K562 (cell line): ENCODE measurements around the gene PRKCQ. TPM values are rescaled to one million over a fixed set of nuclear protein-coding genes. Genes with fewer than 3 reads are reported as not detected.

Source experiments
- ATAC-seq: fragments of 200-7000 bp; cut with Tn5 transposase; 3 replicates; pipeline ENCODE4 v1.9.1; 2020; ENCODE audit warnings: moderate library complexity
- BruUV-seq: library from RNA; stranded (reverse); fragments of 400-500 nt; replicated peaks from 2 replicates; lab custom pipeline; 2021; lab: Mats Ljungman, UMichigan
- CTCF ChIA-PET: fragments of 300-600 bp; formaldehyde crosslinking; extraction: SDS; loops from one replicate; lab custom pipeline; 2021; ENCODE audit warnings: low intra/inter-chr PET ratio; lab: Yijun Ruan, JAX
- POLR2A ChIA-PET: fragments of 300-600, 350-650 bp; sonication (Branson Sonifier 250); formaldehyde crosslinking; extraction: SDS; loops from one replicate; lab custom pipeline; 2021; ENCODE audit warnings: antibody characterized with exemption, inconsistent platforms; lab: Yijun Ruan, JAX
- DNase-seq, 4 experiments: peaks; one replicate each; pipeline versions ENCODE4 v3.0.0 to v3.0.0-alpha.2; 2011 to 2018; ENCODE audit warnings: low spot score in 3 of 4, mixed read lengths in 3 of 4; ENCODE audit errors: extremely low read depth in 1 of 4
- FAIRE-seq: peaks from 2 replicates; lab custom pipeline; 2011; peaks lifted over from hg19 to GRCh38; lab: Jason Lieb, UNC
- H2AFZ ChIP-seq: 2 replicates; pipeline ENCODE4 v1.6.0; 2011; ENCODE audit warnings: low read depth, low read length, control low read depth, inconsistent platforms
- H3K27ac ChIP-seq: fragments of 200-600 bp; 3 replicates; pipeline ENCODE4 v1.8.0; 2011; ENCODE audit warnings: low read depth, mild to moderate bottlenecking, control low read depth, inconsistent platforms, low read length, moderate library complexity, mixed read lengths; ENCODE audit errors: extremely low read depth
- H3K27me3 ChIP-seq, 2 experiments: fragments of 300-600 bp in 1 of 2; 2 replicates in 1 of 2; 3 replicates in 1 of 2; pipeline versions ENCODE4 v1.6.0 to v1.8.0; 2011; ENCODE audit warnings: inconsistent platforms in 2 of 2, low read length in 2 of 2, mild to moderate bottlenecking in 1 of 2, mixed read lengths in 1 of 2, moderate library complexity in 1 of 2; ENCODE audit not compliant: control insufficient read depth in 2 of 2, insufficient read depth in 2 of 2
- H3K36me3 ChIP-seq: fragments of 300-600 bp; 3 replicates; pipeline ENCODE4 v1.8.0; 2011; ENCODE audit warnings: mild to moderate bottlenecking, low read length, inconsistent platforms; ENCODE audit not compliant: control insufficient read depth, insufficient read depth
- H3K4me1 ChIP-seq, 2 experiments: fragments of 200-600 bp in 1 of 2; replicated peaks in 1 of 2; 2 replicates in 1 of 2; 3 replicates in 1 of 2; pipeline versions ENCODE4 v1.5.1 to v1.8.0; 2011; ENCODE audit warnings: inconsistent platforms in 2 of 2, low read length in 2 of 2, mild to moderate bottlenecking in 1 of 2, mixed read lengths in 1 of 2, moderate library complexity in 1 of 2; ENCODE audit not compliant: control insufficient read depth in 2 of 2, insufficient read depth in 2 of 2
- H3K4me2 ChIP-seq: 2 replicates; pipeline ENCODE4 v1.6.1; 2011; ENCODE audit warnings: low read length, control low read depth, inconsistent platforms, mixed read lengths; ENCODE audit not compliant: insufficient read depth
- H3K4me3 ChIP-seq: fragments of 200-600 bp; sonication (generic), shearing (Covaris generic); 2 replicates; pipeline ENCODE4 v1.5.1; 2016; ENCODE audit warnings: control low read depth, inconsistent platforms
- H3K79me2 ChIP-seq: fragments of 200-600 bp; 3 replicates; pipeline ENCODE4 v1.8.0; 2011; ENCODE audit warnings: low read length, inconsistent platforms; ENCODE audit not compliant: control insufficient read depth, insufficient read depth
- H3K9ac ChIP-seq, 2 experiments: 2 replicates each; pipeline versions ENCODE4 v1.6.0 to v1.6.1; 2011; ENCODE audit warnings: low read depth in 2 of 2, low read length in 2 of 2, control low read depth in 1 of 2, inconsistent platforms in 1 of 2, mild to moderate bottlenecking in 1 of 2, mixed read lengths in 1 of 2; ENCODE audit not compliant: insufficient read depth in 1 of 2
- H3K9me1 ChIP-seq: one replicate; pipeline ENCODE4 v1.6.0; 2011; ENCODE audit warnings: inconsistent platforms, mild to moderate bottlenecking, low read length, moderate library complexity; ENCODE audit not compliant: control insufficient read depth, insufficient read depth
- H3K9me3 ChIP-seq: replicated peaks from 2 replicates; pipeline ENCODE4 v1.5.1; 2011; ENCODE audit warnings: low read depth, low read length, inconsistent platforms; ENCODE audit not compliant: control insufficient read depth, insufficient read depth
- H4K20me1 ChIP-seq: replicated peaks from 2 replicates; pipeline ENCODE4 v1.6.1; 2011; ENCODE audit warnings: low read length, inconsistent platforms, mixed read lengths; ENCODE audit not compliant: control insufficient read depth, insufficient read depth
- ARHGAP35 ChIP-seq: fragments of 450-650 bp; IDR thresholded peaks from 2 replicates; pipeline ENCODE4 v1.6.1; 2018; ENCODE audit not compliant: partially characterized antibody
- ARID2 ChIP-seq: fragments of 450-650 bp; IDR thresholded peaks from 2 replicates; pipeline ENCODE4 v1.6.1; 2017; ENCODE audit warnings: antibody characterized with exemption, mild to moderate bottlenecking
- CTBP1 ChIP-seq: fragments of 450-650 bp; IDR thresholded peaks from 2 replicates; pipeline ENCODE4 v1.6.1; 2016; ENCODE audit warnings: borderline replicate concordance
- DDX20 ChIP-seq: fragments of 450-650 bp; IDR thresholded peaks from 2 replicates; pipeline ENCODE4 v1.6.1; 2016; ENCODE audit warnings: missing genetic modification characterization, low read depth, mild to moderate bottlenecking, missing compliant biosample characterization, moderate library complexity
- ELF2 ChIP-seq: fragments of 250-450 bp; sonication (Bioruptor Pico); IDR thresholded peaks from 2 replicates; pipeline ENCODE4 v1.5.0; 2021; ENCODE audit warnings: mild to moderate bottlenecking
- EZH2 ChIP-seq: IDR thresholded peaks from 2 replicates; pipeline ENCODE4 v1.6.1; 2012; ENCODE audit warnings: low read depth, mild to moderate bottlenecking, inconsistent platforms, low read length, borderline replicate concordance
- GABPB1 ChIP-seq: sonication (generic); formaldehyde crosslinking; IDR thresholded peaks from 2 replicates; pipeline ENCODE4 v1.8.0; 2022; ENCODE audit warnings: mild to moderate bottlenecking, missing genetic modification reagents
- GATAD2A ChIP-seq: fragments of 450-650 bp; IDR thresholded peaks from 2 replicates; pipeline ENCODE4 v1.6.1; 2017
- NRF1 ChIP-seq, 2 experiments: fragments of 450-650 bp; IDR thresholded peaks in 1 of 2; conservative IDR thresholded peaks in 1 of 2; 2 replicates each; pipeline ENCODE4 v1.6.1; 2014; ENCODE audit warnings: mild to moderate bottlenecking in 2 of 2
- PCBP1 ChIP-seq: fragments of 200-400 bp; formaldehyde crosslinking; IDR thresholded peaks from 2 replicates; pipeline ENCODE4 v1.6.1; 2018; ENCODE audit warnings: mild to moderate bottlenecking, low read depth, low read length; ENCODE audit not compliant: poor library complexity, severe bottlenecking
- PHB2 ChIP-seq: fragments of 450-650 bp; IDR thresholded peaks from 2 replicates; pipeline ENCODE4 v1.6.1; 2017; ENCODE audit warnings: low read depth
- PRPF4 ChIP-seq: fragments of 200-400 bp; formaldehyde crosslinking; IDR thresholded peaks from one replicate; pipeline ENCODE4 v1.6.1; 2017; ENCODE audit warnings: low read length, low read depth, mild to moderate bottlenecking; ENCODE audit not compliant: insufficient read depth, poor library complexity, severe bottlenecking
- RB1 ChIP-seq: fragments of 450-650 bp; IDR thresholded peaks from 2 replicates; pipeline ENCODE4 v1.6.1; 2017; ENCODE audit warnings: low read depth, mild to moderate bottlenecking
- SNRNP70 ChIP-seq: fragments of 200-400 bp; formaldehyde crosslinking; optimal IDR thresholded peaks from 2 replicates; pipeline ENCODE3; 2017; ENCODE audit warnings: low read depth, low read length
- WGBS: fragments of 100-300 bp; shearing (Covaris generic); methylation state at CpG from one replicate; pipeline ENCODE4 v1.1.6; 2016; ENCODE audit warnings: low coverage, mixed read lengths; ENCODE audit not compliant: insufficient coverage; ENCODE audit errors: missing lambda C conversion rate; 5-methylcytosine and 5-hydroxymethylcytosine counted together
- in situ Hi-C: fragments of 300-500 bp; cut with MboI; formaldehyde crosslinking; loops from 4 replicates; pipeline ENCODE4 v1.15.0; 2018; ENCODE audit warnings: inconsistent platforms, mixed read lengths
- intact Hi-C: fragments of 100-400 bp; cut with micrococcal nuclease; formaldehyde crosslinking; loops from 2 replicates; pipeline ENCODE4 v1.14.2; 2022
- polyA plus RNA-seq, 8 experiments: library from polyadenylated mRNA; depleted of rRNA in 4 of 8; stranded (reverse) in 5 of 8; unstranded in 3 of 8; fragments of >200 nt; fragmentation: Nextera tagmentation in 2 of 8; fragmentation: Illumina TruSeq in 1 of 8; extraction: Ambion mirVana in 2 of 8; extraction: Trizol in 1 of 8; gene quantifications; 2 replicates each; pipeline versions ENCODE4 v1.2.1 to v1.2.3, GENCODE V29; 2011 to 2014; ENCODE audit warnings: inconsistent platforms in 1 of 8, missing spikeins in 1 of 8
- total RNA-seq, 7 experiments: library from RNA; depleted of rRNA in 6 of 7; stranded (reverse); fragments of >200 nt in 6 of 7; fragmentation: Illumina TruSeq in 2 of 7; extraction: Trizol in 2 of 7; gene quantifications; 2 replicates each; pipeline versions ENCODE4 v1.2.1 to v1.2.3, GENCODE V29; 2011 to 2021; ENCODE audit warnings: low replicate concordance in 1 of 7
- TF ChIP-seq, protein P1 (sequence below): fragments of 450-650 bp; formaldehyde crosslinking; IDR thresholded peaks from 2 replicates; pipeline ENCODE4 v1.4.0; 2022; ENCODE audit warnings: missing genetic modification characterization
- TF ChIP-seq, protein P2 (sequence below): fragments of 250-450 bp; sonication (Bioruptor Pico); IDR thresholded peaks from 2 replicates; pipeline ENCODE4 v1.5.0; 2022; ENCODE audit warnings: mild to moderate bottlenecking
- TF ChIP-seq, protein P3 (sequence below), 2 experiments: fragments of 450-650 bp in 1 of 2; sonication (generic) in 1 of 2; formaldehyde crosslinking in 1 of 2; IDR thresholded peaks in 1 of 2; conservative IDR thresholded peaks in 1 of 2; 2 replicates each; pipeline versions ENCODE4 v1.6.1 to v1.8.1; 2016 to 2023; ENCODE audit warnings: mild to moderate bottlenecking in 2 of 2, moderate library complexity in 2 of 2, inconsistent platforms in 1 of 2, missing genetic modification reagents in 1 of 2
- TF ChIP-seq, protein P4 (sequence below): fragments of 250-450 bp; sonication (Bioruptor Pico); IDR thresholded peaks from 2 replicates; pipeline ENCODE4 v1.4.0; 2020; ENCODE audit warnings: borderline replicate concordance

The PRKCQ gene
- total and polyA plus RNA-seq, 9 of the 15 experiments (the other 6 are each of a cell fraction or from before 2014, with no cell fraction given), result 4.4 to 23.3 (median 14.6) TPM

DNA sequence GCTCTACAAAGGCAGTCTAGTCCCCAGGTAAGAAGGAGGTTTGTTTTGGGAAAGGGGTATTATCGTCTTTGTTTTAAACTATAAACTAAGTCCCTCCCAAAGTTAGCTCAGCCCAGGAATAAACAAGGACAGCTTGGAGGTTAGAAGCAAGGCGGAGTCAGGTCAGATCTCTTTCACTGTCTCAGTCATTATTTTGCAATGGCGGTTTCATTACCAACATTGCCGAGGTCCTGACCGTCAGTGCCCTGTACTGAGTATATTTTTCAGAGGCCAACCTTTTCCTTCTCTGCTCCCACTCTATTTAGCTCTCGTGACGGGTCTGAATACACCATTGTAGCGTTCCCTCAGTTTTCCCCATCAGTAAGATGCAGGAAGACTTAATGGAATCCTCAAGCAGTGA lies 184.5 kb downstream of the PRKCQ start:
- FAIRE-seq, result no peak
- TF ChIP-seq PRPF4 (no peak), GATAD2A (no peak), CTBP1 (no peak), ARID2 (no peak), EZH2 (no peak), ELF2 (CRISPR knock-in tag) (no peak), NRF1 (conservative IDR thresholded peaks at IDR 0.05 in 1 of 2, IDR thresholded peaks at IDR 0.05 in 1 of 2) (no peak), ARHGAP35 (no peak), PCBP1 (no peak), DDX20 (tag) (no peak), SNRNP70 (no peak), RB1 (no peak), GABPB1 (CRISPR knock-in tag) (no peak), PHB2 (no peak)
- TF ChIP-seq, protein P1, sequence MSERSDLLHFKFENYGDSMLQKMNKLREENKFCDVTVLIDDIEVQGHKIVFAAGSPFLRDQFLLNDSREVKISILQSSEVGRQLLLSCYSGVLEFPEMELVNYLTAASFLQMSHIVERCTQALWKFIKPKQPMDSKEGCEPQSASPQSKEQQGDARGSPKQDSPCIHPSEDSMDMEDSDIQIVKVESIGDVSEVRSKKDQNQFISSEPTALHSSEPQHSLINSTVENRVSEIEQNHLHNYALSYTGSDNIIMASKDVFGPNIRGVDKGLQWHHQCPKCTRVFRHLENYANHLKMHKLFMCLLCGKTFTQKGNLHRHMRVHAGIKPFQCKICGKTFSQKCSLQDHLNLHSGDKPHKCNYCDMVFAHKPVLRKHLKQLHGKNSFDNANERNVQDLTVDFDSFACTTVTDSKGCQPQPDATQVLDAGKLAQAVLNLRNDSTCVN (CRISPR knock-in tag), result no peak
- TF ChIP-seq, protein P2, sequence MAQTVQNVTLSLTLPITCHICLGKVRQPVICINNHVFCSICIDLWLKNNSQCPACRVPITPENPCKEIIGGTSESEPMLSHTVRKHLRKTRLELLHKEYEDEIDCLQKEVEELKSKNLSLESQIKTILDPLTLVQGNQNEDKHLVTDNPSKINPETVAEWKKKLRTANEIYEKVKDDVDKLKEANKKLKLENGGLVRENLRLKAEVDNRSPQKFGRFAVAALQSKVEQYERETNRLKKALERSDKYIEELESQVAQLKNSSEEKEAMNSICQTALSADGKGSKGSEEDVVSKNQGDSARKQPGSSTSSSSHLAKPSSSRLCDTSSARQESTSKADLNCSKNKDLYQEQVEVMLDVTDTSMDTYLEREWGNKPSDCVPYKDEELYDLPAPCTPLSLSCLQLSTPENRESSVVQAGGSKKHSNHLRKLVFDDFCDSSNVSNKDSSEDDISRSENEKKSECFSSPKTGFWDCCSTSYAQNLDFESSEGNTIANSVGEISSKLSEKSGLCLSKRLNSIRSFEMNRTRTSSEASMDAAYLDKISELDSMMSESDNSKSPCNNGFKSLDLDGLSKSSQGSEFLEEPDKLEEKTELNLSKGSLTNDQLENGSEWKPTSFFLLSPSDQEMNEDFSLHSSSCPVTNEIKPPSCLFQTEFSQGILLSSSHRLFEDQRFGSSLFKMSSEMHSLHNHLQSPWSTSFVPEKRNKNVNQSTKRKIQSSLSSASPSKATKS (CRISPR knock-in tag), result no peak
- TF ChIP-seq, protein P3, sequence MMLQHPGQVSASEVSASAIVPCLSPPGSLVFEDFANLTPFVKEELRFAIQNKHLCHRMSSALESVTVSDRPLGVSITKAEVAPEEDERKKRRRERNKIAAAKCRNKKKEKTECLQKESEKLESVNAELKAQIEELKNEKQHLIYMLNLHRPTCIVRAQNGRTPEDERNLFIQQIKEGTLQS (IDR thresholded peaks at IDR 0.05), result no peak
- TF ChIP-seq, protein P3 (CRISPR knock-in tag; conservative IDR thresholded peaks at IDR 0.05), result no peak
- TF ChIP-seq, protein P4, sequence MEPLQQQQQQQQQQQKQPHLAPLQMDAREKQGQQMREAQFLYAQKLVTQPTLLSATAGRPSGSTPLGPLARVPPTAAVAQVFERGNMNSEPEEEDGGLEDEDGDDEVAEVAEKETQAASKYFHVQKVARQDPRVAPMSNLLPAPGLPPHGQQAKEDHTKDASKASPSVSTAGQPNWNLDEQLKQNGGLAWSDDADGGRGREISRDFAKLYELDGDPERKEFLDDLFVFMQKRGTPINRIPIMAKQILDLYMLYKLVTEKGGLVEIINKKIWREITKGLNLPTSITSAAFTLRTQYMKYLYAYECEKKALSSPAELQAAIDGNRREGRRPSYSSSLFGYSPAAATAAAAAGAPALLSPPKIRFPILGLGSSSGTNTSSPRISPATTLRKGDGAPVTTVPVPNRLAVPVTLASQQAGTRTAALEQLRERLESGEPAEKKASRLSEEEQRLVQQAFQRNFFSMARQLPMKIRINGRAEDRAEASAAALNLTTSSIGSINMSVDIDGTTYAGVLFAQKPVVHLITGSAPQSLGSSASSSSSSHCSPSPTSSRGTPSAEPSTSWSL (CRISPR knock-in tag), result no peak

More for the DNA sequence above, 184.5 kb downstream of the PRKCQ start:
- H3K27me3 ChIP-seq, result peaks cover 8 to 22% of the 10 kb centered on the region in 2 experiments
- H4K20me1 ChIP-seq, result no peaks in the 10 kb centered on the region
- peaks cover 0 to 5% of the 10 kb centered on the region in 2 experiments; a peak in 2 of 5 replicates for H3K4me1 ChIP-seq
- H3K4me3 ChIP-seq, result no peak overlapping the region
- no peaks in the 10 kb centered on the region for H3K36me3 ChIP-seq
- H3K27ac ChIP-seq, result no peak overlapping the region
- no peak overlapping the region for H3K4me2 ChIP-seq
- no peak for DNase-seq
- CTCF ChIA-PET, result interaction anchor here (0.5 kb wide), 1 partner anchor 24 kb away, joined by 6 read pairs; no protein-coding TSS in a partner anchor
- intact Hi-C loops, result no loop called here
- WGBS, result 2% methylated on average over 8 of the region's 8 CpGs
- no peak overlapping the region for H3K9ac ChIP-seq
- no peaks in the 10 kb centered on the region; the same call in 1 of the 2 replicates for H3K9me3 ChIP-seq
- POLR2A ChIA-PET, result no interaction called here
- no peaks in the 10 kb centered on the region for H3K79me2 ChIP-seq
- in situ Hi-C loops, result loop anchor here (25.0 kb wide), 1 partner anchor 458 kb away; no protein-coding TSS in a partner anchor
- BruUV-seq, result no TSS peak
- H3K9me1 ChIP-seq, result no peaks in the 10 kb centered on the region
- H2AFZ ChIP-seq, result no peak overlapping the region
- ATAC-seq, result no peak
